Stomach smooth muscle (tissue), 2 donors: ENCODE measurements around the gene GBF1.

Experiments
- H3K27ac ChIP-seq: one replicate; pipeline ENCODE4 v1.7.0; 2013; ENCODE audit warnings: mild to moderate bottlenecking, low read length, inconsistent platforms
- H3K27me3 ChIP-seq, 2 donors: one replicate each; pipeline ENCODE4 v1.7.0; 2013; ENCODE audit warnings: low read length in 2 of 2; ENCODE audit not compliant: insufficient read depth in 2 of 2, control insufficient read depth in 1 of 2
- H3K36me3 ChIP-seq, 2 donors: one replicate each; pipeline ENCODE4 v1.7.0; 2013; ENCODE audit warnings: low read length in 2 of 2; ENCODE audit not compliant: control insufficient read depth in 2 of 2, insufficient read depth in 2 of 2
- H3K4me1 ChIP-seq: one replicate; pipeline ENCODE4 v1.7.0; 2013; ENCODE audit warnings: low read length; ENCODE audit not compliant: control insufficient read depth, insufficient read depth
- H3K4me3 ChIP-seq, 2 donors: one replicate each; pipeline ENCODE4 v1.7.0; 2013; ENCODE audit warnings: low read length in 2 of 2
- H3K9ac ChIP-seq, 2 donors: one replicate each; pipeline ENCODE4 v1.7.0; 2013; ENCODE audit warnings: low read length in 2 of 2, mild to moderate bottlenecking in 1 of 2
- H3K9me3 ChIP-seq, 2 donors: one replicate each; pipeline ENCODE4 v1.7.0; 2013; ENCODE audit warnings: low read length in 2 of 2; ENCODE audit not compliant: control insufficient read depth in 2 of 2
- donor health status: healthy.
- donor health status: Pancreatic carcinoma.

GBF1 gene

DNA sequence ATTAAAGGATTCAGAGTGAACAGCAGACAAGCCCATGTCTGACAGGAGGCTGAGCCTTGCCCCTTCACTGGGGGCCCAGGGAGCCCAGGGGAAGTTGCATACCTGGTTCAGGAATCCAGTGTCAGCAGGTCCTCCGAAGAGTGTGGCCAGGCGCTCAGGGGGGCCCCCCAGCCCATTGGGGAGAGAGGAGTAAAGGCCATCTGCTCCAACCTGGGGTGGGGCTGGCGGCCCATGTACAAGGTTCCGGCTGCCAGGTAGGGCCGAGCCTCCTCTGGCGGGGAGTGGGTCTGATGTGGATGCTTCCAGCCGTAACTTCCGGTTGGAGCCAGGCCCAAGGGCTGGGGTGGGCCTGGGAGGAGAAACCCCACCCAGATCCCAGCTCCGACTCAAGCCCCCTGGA is 171.0 kb downstream of the GBF1 start:
- no peak overlapping the region for H3K9ac ChIP-seq
- no peaks in the 10 kb centered on the region for H3K36me3 ChIP-seq
- H3K9me3 ChIP-seq: no peaks in the 10 kb centered on the region
- H3K27me3 ChIP-seq: peaks cover 31 to 42% of the 10 kb centered on the region in 2 donors
- no peak overlapping the region for H3K27ac ChIP-seq
- no peak overlapping the region for H3K4me3 ChIP-seq
- H3K4me1 ChIP-seq: peaks cover 21% of the 10 kb centered on the region

- no peak overlapping the region for H3K4me3 ChIP-seq
- H3K9me3 ChIP-seq: no peaks in the 10 kb centered on the region
- no peaks in the 10 kb centered on the region for H3K36me3 ChIP-seq
- no peak overlapping the region for H3K9ac ChIP-seq
- peaks cover 22% of the 10 kb centered on the region for H3K4me1 ChIP-seq
- no peak overlapping the region for H3K27ac ChIP-seq
- H3K27me3 ChIP-seq: peaks cover 31 to 38% of the 10 kb centered on the region in 2 donors
These were observed 171.4 kb downstream of the GBF1 start for GRCh38 chr10:102416695-102417094.

DNA sequence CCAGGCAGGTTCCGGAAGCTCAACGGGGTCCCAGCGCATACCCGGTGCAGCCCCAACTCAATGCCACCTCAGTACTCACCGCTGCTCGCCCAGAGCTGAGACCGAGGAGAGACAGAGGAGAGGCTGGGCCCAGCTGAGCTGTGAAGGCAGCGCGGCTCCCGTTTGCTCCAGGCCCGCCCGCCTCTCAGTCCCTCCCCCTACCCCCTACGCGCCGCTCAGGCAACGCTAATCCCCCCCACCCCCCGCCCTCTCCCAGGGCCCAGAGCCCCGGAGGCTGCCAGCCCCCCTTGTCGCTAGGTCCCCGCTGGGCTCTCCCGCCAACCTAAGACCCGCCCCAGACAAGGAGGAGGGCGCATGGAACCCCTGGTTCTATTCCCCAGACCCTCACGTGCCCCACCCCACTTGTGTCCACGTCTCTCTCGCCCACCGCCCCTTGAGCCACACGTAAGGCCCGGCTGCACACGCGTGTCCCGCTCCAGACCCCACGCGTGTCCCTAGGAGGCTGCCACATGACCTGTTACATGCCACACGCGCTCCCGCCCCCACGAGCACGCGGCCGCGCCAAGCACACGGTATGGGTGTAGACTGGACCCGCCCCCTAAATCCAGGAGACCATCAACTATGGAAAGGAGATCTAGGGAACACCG is 173.4 kb downstream of the GBF1 start, which contains the start of gene PSD:
Gene PSD (minus strand): TSS at position 164 of the 647 bp plus-strand sequence. CDS start 1,747 bp downstream, outside the sequence.
- Histone ChIP-seq H3K9me3 (no peaks in the 10 kb centered on the region), H3K36me3 (peaks cover 5 to 7% of the 10 kb centered on the region in 2 donors), H3K4me3 (peak within 1 kb of the TSS; percentile 90 to 91), H3K27ac (peak within 1 kb of the TSS; percentile 95), H3K4me1 (peaks cover 40% of the 10 kb centered on the region), H3K27me3 (peaks cover 21 to 32% of the 10 kb centered on the region in 2 donors), H3K9ac (no peak within 1 kb of the TSS)

DNA sequence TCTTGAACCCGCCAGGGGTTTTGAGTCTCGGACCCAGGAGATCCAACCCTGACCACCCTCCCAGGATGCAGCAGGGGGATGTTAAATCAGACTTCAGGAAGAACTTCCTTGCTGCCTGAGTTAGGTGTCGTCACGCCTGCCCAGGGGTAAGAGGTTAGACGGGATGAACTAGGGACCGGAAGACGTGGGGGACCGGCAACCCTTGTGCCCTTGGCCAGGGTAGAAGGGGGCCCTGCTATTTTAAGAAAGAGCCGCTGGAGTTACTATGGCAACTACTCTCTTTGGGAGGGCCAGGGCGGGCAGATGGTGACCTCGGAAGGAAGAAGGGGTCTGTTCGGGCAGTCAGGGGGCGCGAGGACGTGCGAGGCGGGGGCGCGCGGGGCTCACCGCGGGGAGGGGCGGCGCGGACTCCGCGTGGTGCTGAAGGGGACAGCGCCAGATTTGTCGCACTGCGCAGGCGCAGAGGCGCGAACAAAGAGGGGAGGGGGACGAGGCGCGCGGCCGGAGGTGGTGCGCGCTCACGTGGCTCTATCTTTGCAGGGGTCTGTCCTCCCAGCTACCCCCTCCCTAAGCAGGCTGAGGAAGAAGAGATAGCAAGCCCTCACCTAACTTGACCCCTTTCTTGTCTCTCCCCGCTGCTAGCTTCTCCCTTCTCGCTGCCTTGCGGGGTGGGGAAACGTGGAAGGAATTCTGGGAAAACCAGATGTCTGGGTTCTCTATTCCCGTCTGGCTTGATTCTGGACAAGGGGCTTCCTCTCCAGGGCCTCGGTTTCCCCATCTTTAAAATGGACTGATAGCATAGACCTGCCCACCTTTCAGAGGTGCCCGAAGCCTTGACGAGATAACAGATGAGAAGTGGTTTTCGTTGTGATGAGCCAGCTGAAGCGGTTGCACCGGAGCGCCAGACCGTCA is 174.2 kb downstream of the GBF1 start:
- peak overlapping the region; percentile 95 for H3K27ac ChIP-seq
- H3K4me3 ChIP-seq: peak overlapping the region; percentile 90 to 91
- H3K36me3 ChIP-seq: peaks cover 7 to 12% of the 10 kb centered on the region in 2 donors
- no peaks in the 10 kb centered on the region for H3K9me3 ChIP-seq
- H3K27me3 ChIP-seq: peaks cover 21 to 27% of the 10 kb centered on the region in 2 donors
- H3K9ac ChIP-seq: peak overlapping the region; percentile 77 to 98
- peaks cover 40% of the 10 kb centered on the region for H3K4me1 ChIP-seq

DNA sequence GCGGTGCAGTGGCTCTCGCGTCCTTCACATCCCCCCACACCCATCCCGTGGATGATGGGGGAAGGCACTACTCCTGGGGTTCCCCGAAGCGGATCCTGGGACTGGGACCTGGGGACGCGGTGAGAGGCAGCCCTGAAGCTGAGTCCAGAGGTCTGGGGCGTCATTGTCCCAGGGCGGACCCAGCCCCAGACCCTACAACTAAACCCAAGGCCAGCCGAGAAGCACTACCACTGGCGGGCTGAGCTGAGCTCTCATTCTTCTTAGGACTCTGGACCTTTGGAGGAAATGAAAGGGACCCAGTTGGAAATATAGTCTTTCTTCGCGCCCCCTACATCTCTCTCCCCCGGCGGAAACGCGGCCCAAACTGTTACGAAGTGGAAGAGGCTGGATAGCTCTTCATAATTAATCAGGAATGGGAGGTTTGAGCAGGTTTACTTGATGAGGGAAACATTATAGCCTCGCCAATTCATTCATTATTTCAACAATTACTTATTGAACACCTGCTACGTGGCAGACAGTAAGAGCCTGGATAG is 174.9 kb downstream of the GBF1 start:
- H3K9ac ChIP-seq: peak overlapping the region; percentile 77 to 98
- H3K9me3 ChIP-seq: no peaks in the 10 kb centered on the region
- peaks cover 40% of the 10 kb centered on the region for H3K4me1 ChIP-seq
- H3K4me3 ChIP-seq: peak overlapping the region; percentile 90 to 91
- H3K27ac ChIP-seq: peak overlapping the region; percentile 95
- peaks cover 7 to 12% of the 10 kb centered on the region in 2 donors for H3K36me3 ChIP-seq
- peaks cover 18 to 20% of the 10 kb centered on the region in 2 donors for H3K27me3 ChIP-seq

DNA sequence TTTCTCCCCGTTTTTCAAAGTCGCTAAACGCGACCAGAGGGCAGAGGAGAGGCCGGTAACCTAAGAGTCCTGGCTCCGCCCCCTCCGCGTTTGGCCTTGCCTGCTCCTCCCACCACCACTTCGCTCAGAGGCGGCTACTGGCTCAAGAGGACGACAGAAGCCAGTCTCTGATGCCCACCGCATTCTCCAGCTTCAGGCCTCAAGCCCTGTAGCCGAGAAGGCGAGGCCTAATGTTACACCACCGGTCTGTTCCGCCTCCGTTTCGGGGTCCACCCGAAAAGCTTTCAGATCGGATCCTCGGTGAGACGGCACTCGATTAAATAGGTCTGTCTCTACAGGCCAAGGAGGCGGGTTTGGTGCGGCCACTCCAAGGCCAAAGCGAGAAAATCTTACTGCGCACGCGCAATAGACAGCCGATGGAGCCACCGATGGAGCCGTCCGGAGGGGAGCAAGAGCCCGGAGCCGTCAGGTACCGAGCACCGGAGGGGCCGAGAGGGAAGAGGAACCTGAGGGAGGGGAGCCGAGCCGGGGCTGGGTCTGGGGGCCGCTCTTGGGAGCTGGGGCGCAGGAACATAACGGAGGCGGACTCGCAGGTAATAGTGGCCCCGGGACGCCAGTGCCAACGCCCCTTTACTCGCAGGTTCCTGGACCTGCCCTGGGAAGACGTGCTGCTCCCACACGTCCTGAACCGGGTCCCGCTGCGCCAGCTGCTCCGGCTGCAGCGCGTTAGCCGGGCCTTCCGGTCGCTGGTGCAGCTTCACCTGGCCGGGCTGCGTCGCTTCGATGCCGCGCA is 175.6 kb downstream of the GBF1 start, which contains the start of gene FBXL15:
Gene FBXL15 (plus strand): TSS at position 123 of the 793 bp plus-strand sequence. CDS start 294 bp downstream, at position 417.
- Histone ChIP-seq H3K4me3 (peak within 1 kb of the TSS; percentile 90 to 91), H3K36me3 (peaks cover 7 to 12% of the 10 kb centered on the region in 2 donors), H3K4me1 (peaks cover 40% of the 10 kb centered on the region)

GRCh38 chr10:102421507-102421756 is 176.1 kb downstream of the GBF1 start:
- H3K36me3 ChIP-seq: peaks cover 7 to 12% of the 10 kb centered on the region in 2 donors
- H3K27me3 ChIP-seq: peaks cover 10 to 13% of the 10 kb centered on the region in 2 donors
- no peaks in the 10 kb centered on the region for H3K9me3 ChIP-seq
- H3K4me3 ChIP-seq: peak overlapping the region; percentile 90 to 91
- H3K9ac ChIP-seq: peak overlapping the region; percentile 77 to 98
- H3K4me1 ChIP-seq: peaks cover 40% of the 10 kb centered on the region
- peak overlapping the region; percentile 95 for H3K27ac ChIP-seq

More for the DNA sequence above, 175.6 kb downstream of the GBF1 start, which contains the start of gene FBXL15:
- Histone ChIP-seq H3K27ac (peak within 1 kb of the TSS; percentile 95), H3K27me3 (peaks cover 15 to 18% of the 10 kb centered on the region in 2 donors), H3K9ac (peak within 1 kb of the TSS; percentile 77 to 98), H3K9me3 (no peaks in the 10 kb centered on the region)

GRCh38 chr10:102421757-102422512 is 176.6 kb downstream of the GBF1 start:
- H3K4me3 ChIP-seq: peak overlapping the region; percentile 90 to 91
- peaks cover 7 to 12% of the 10 kb centered on the region in 2 donors for H3K36me3 ChIP-seq
- H3K27ac ChIP-seq: peak overlapping the region; percentile 95
- H3K27me3 ChIP-seq: peaks cover 8 to 10% of the 10 kb centered on the region in 2 donors
- H3K9me3 ChIP-seq: no peaks in the 10 kb centered on the region
- peaks cover 40% of the 10 kb centered on the region for H3K4me1 ChIP-seq
- H3K9ac ChIP-seq: peak overlapping the region; percentile 77 to 98

DNA sequence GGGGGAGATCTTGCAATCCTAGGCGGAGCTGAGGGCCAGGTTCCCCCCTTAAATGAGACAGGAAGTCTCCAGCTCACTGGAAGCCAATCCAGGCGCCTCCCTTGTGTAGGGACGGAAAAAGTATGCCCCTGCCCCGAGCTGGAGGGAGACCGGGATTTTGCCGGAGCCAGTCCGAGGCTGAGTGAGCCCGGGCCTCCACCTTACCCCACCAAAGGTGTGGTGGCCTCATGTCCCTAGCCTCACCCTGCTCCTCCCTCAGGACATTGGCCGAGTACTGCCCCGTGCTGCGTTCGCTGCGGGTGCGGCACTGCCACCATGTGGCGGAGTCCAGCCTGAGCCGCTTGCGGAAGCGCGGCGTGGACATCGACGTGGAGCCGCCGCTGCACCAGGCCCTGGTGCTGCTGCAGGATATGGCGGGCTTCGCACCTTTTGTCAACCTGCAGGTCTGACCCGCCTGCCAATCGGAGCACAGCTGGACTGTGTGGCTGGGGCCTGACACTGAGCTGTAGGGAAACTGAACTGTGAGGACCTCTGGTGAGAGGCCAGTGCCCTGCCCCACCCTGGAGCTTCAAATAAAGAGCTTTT is 177.3 kb downstream of the GBF1 start:
- Histone ChIP-seq H3K27ac (peak overlapping the region; percentile 95), H3K9me3 (no peaks in the 10 kb centered on the region), H3K36me3 (peaks cover 7 to 12% of the 10 kb centered on the region in 2 donors), H3K4me1 (peaks cover 40% of the 10 kb centered on the region), H3K9ac (peak overlapping the region; percentile 77 to 98), H3K27me3 (peaks cover 3 to 5% of the 10 kb centered on the region in 2 donors), H3K4me3 (peak overlapping the region; percentile 90 to 91)
